ENCODE data around the gene TK2.

DNA sequence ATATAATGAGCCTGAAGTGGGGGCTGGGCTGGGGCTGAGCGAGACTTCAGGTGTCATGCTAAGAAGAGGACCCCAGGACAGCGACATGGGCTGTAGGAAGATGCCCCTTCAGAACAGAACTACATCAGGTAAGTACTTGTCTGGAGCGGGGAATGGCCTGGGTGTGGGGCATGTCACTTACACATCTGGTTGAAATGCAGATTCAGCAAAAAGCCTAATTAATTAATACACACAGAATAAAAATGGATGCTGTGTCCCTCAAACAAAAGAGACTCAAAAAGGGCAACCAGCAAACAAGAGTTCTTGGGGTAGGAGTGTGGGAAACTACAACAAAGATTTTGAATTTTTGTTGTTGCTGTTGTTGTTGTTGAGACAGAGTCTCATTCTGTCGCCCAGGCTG is 41.1 kb upstream of the TK2 start:
- TF ChIP-seq CTCF (conservative IDR thresholded peaks at IDR 0.05; ENCODE audit: low read length) (no peak), EZH2phosphoT487 (IDR thresholded peaks at IDR 0.05; ENCODE audit: borderline replicate concordance) (no peak)

All from Loucy (cell line).